CD14-positive monocyte (primary cell): ENCODE results near the gene SLC35F4. TPM values are rescaled to one million over a fixed set of nuclear protein-coding genes. Genes with fewer than 3 reads are reported as not detected.

Experiments used
- DNase-seq, 3 donors: peaks; one replicate each; pipeline ENCODE4 v3.0.0-alpha.2; 2011 to 2022
- H2AFZ ChIP-seq: 2 replicates; pipeline ENCODE4 v1.6.0; 2012; ENCODE audit warnings: mild to moderate bottlenecking, low read depth, low read length, inconsistent platforms; ENCODE audit not compliant: insufficient read depth, poor library complexity, severe bottlenecking
- H3K27ac ChIP-seq, 2 donors: 1 replicate in 1 of 2; 2 replicates in 1 of 2; pipeline ENCODE4 v1.5.1; 2012 to 2013; ENCODE audit warnings: low read length in 2 of 2, control low read depth in 1 of 2, inconsistent platforms in 1 of 2, low read depth in 1 of 2, mild to moderate bottlenecking in 1 of 2
- H3K27me3 ChIP-seq, 2 donors: one replicate each; pipeline versions ENCODE4 v1.6.0 to v1.6.1; 2011 to 2013; ENCODE audit warnings: low read length in 2 of 2; ENCODE audit not compliant: control insufficient read depth in 2 of 2, insufficient read depth in 2 of 2
- H3K36me3 ChIP-seq, 2 donors: replicated peaks in 1 of 2; 1 replicate in 1 of 2; 2 replicates in 1 of 2; pipeline versions ENCODE4 v1.5.1 to v1.6.1; 2012 to 2013; ENCODE audit warnings: low read length in 2 of 2, control low read depth in 1 of 2, inconsistent platforms in 1 of 2, mild to moderate bottlenecking in 1 of 2; ENCODE audit not compliant: insufficient read depth in 2 of 2, control insufficient read depth in 1 of 2
- H3K4me1 ChIP-seq, 2 donors: 1 replicate in 1 of 2; 2 replicates in 1 of 2; pipeline versions ENCODE4 v1.5.1 to v1.6.1; 2012 to 2013; ENCODE audit warnings: low read length in 2 of 2, control low read depth in 1 of 2, inconsistent platforms in 1 of 2, mild to moderate bottlenecking in 1 of 2, moderate library complexity in 1 of 2; ENCODE audit not compliant: insufficient read depth in 2 of 2, control insufficient read depth in 1 of 2
- H3K4me2 ChIP-seq: replicated peaks from 2 replicates; pipeline ENCODE3; 2012; ENCODE audit warnings: low read length, moderate library complexity, mild to moderate bottlenecking; ENCODE audit not compliant: poor library complexity, severe bottlenecking; ENCODE audit errors: extremely low read depth
- H3K4me3 ChIP-seq, 3 experiments: fragments of 200-600 bp in 1 of 3; sonication (generic) in 1 of 3; replicated peaks in 1 of 3; 1 replicate in 2 of 3; 2 replicates in 1 of 3; pipeline ENCODE4 v1.5.1; 2011 to 2013; ENCODE audit warnings: low read length in 3 of 3, mild to moderate bottlenecking in 3 of 3, control low read depth in 2 of 3, low read depth in 2 of 3, inconsistent platforms in 1 of 3, moderate library complexity in 1 of 3
- H3K79me2 ChIP-seq: 2 replicates; pipeline ENCODE4 v1.6.0; 2012; ENCODE audit warnings: mild to moderate bottlenecking, control low read depth, inconsistent platforms, low read length, moderate library complexity; ENCODE audit not compliant: insufficient read depth
- H3K9ac ChIP-seq: 2 replicates; pipeline ENCODE4 v1.6.0; 2017; ENCODE audit warnings: low read length, mild to moderate bottlenecking; ENCODE audit not compliant: insufficient read depth, poor library complexity, severe bottlenecking
- H3K9me3 ChIP-seq, 2 donors: replicated peaks in 1 of 2; 1 replicate in 1 of 2; 2 replicates in 1 of 2; pipeline versions ENCODE4 v1.5.1 to v1.6.1; 2012 to 2013; ENCODE audit warnings: low read length in 2 of 2, control low read depth in 1 of 2; ENCODE audit not compliant: control insufficient read depth in 1 of 2, insufficient read depth in 1 of 2
- H4K20me1 ChIP-seq: 2 replicates; pipeline ENCODE4 v1.6.0; 2012; ENCODE audit warnings: mild to moderate bottlenecking, low read length, control low read depth, moderate library complexity; ENCODE audit not compliant: insufficient read depth
- H3K27ac Mint-ChIP-seq, 7 donors: one replicate each; pipeline ENCODE4 v1.8.0; 2020; ENCODE audit warnings: mild to moderate bottlenecking in 7 of 7, mixed read lengths in 7 of 7, moderate library complexity in 6 of 7, inconsistent platforms in 2 of 7
- H3K27me3 Mint-ChIP-seq, 3 donors: one replicate each; pipeline ENCODE4 v1.8.0; 2021 to 2022; ENCODE audit warnings: low read depth in 3 of 3, mild to moderate bottlenecking in 3 of 3, mixed read lengths in 3 of 3, moderate library complexity in 3 of 3, inconsistent platforms in 1 of 3
- H3K36me3 Mint-ChIP-seq, 2 donors: one replicate each; pipeline ENCODE4 v1.8.0; 2020; ENCODE audit warnings: mixed read lengths in 2 of 2, inconsistent platforms in 1 of 2, mild to moderate bottlenecking in 1 of 2
- H3K4me1 Mint-ChIP-seq: one replicate; pipeline ENCODE4 v1.8.0; 2020; ENCODE audit warnings: mild to moderate bottlenecking, mixed read lengths
- H3K4me3 Mint-ChIP-seq, 2 donors: one replicate each; pipeline ENCODE4 v1.8.0; 2020; ENCODE audit warnings: mild to moderate bottlenecking in 2 of 2, mixed read lengths in 2 of 2, moderate library complexity in 1 of 2
- H3K9me3 Mint-ChIP-seq, 7 donors: one replicate each; pipeline ENCODE4 v1.8.0; 2020 to 2022; ENCODE audit warnings: mixed read lengths in 7 of 7, mild to moderate bottlenecking in 6 of 7, moderate library complexity in 6 of 7, inconsistent platforms in 2 of 7
- WGBS: methylation state at CpG from one replicate; pipeline ENCODE4 v1.1.5; 2013; ENCODE audit warnings: missing lambda C conversion rate; ENCODE audit not compliant: insufficient coverage; 5-methylcytosine and 5-hydroxymethylcytosine counted together
- intact Hi-C, 2 donors: fragments of 100-400 bp; cut with micrococcal nuclease; formaldehyde crosslinking; loops; one replicate each; pipeline versions ENCODE4 v1.15.0 to v1.15.1; 2023
- polyA plus RNA-seq, 3 donors: library from polyadenylated mRNA; depleted of rRNA in 1 of 3; unstranded in 2 of 3; stranded (reverse) in 1 of 3; fragments of 300-500 nt in 2 of 3; fragments of >200 nt in 1 of 3; fragmentation: Illumina TruSeq in 2 of 3; gene quantifications; 1 replicate in 2 of 3; 2 replicates in 1 of 3; pipeline ENCODE4 v1.2.3, GENCODE V29; 2012 to 2021
- TF ChIP-seq, protein P1 (sequence below): fragments of 200-600 bp; IDR thresholded peaks from one replicate; pipeline ENCODE4 v1.8.0; 2022; ENCODE audit warnings: antibody characterized with exemption, mild to moderate bottlenecking

The SLC35F4 gene
- polyA plus RNA-seq, 3 donors = not detected

DNA sequence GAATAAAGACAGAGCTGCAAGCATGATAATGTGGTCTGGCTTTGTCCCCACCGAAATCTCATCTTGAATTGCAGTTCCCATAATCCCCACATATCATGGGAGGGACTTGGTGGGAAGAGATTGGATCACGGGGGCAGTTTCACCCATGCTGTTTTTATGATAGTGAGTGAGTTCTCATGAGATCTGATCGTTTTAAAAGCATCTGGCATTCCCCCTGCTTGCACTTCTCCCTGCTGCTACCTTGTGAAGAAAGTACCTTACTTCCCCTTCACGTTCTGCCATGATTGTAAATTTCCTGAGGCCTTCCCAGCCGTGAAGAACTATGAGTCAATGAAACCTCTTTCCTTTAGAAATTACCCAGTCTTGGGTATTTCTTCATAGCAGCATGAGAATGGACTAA is 158.7 kb downstream of the SLC35F4 start:
- peaks cover 6 to 19% (median 14%) of the 10 kb centered on the region in 7 donors for H3K9me3 Mint-ChIP-seq
- TF ChIP-seq, protein P1, sequence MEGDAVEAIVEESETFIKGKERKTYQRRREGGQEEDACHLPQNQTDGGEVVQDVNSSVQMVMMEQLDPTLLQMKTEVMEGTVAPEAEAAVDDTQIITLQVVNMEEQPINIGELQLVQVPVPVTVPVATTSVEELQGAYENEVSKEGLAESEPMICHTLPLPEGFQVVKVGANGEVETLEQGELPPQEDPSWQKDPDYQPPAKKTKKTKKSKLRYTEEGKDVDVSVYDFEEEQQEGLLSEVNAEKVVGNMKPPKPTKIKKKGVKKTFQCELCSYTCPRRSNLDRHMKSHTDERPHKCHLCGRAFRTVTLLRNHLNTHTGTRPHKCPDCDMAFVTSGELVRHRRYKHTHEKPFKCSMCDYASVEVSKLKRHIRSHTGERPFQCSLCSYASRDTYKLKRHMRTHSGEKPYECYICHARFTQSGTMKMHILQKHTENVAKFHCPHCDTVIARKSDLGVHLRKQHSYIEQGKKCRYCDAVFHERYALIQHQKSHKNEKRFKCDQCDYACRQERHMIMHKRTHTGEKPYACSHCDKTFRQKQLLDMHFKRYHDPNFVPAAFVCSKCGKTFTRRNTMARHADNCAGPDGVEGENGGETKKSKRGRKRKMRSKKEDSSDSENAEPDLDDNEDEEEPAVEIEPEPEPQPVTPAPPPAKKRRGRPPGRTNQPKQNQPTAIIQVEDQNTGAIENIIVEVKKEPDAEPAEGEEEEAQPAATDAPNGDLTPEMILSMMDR = no peak
- intact Hi-C loops = no loop called here
- Histone ChIP-seq H3K27ac (no peak overlapping the region), H3K4me2 (no peak overlapping the region), H3K9me3 (peaks cover 14 to 15% of the 10 kb centered on the region in 2 donors), H3K36me3 (no peaks in the 10 kb centered on the region), H3K9ac (no peak overlapping the region), H3K27me3 (no peaks in the 10 kb centered on the region), H3K79me2 (no peaks in the 10 kb centered on the region), H2AFZ (no peak overlapping the region), H4K20me1 (no peaks in the 10 kb centered on the region), H3K4me3 (no peak overlapping the region), H3K4me1 (no peaks in the 10 kb centered on the region)
- DNase-seq = no peak
- no peaks in the 10 kb centered on the region for H3K36me3 Mint-ChIP-seq
- 57% methylated on average over 1 of the region's 5 CpGs for WGBS
- no peaks in the 10 kb centered on the region for H3K4me1 Mint-ChIP-seq
- H3K4me3 Mint-ChIP-seq = no peak overlapping the region
- H3K27ac Mint-ChIP-seq = no peak overlapping the region
- H3K27me3 Mint-ChIP-seq = no peaks in the 10 kb centered on the region

DNA sequence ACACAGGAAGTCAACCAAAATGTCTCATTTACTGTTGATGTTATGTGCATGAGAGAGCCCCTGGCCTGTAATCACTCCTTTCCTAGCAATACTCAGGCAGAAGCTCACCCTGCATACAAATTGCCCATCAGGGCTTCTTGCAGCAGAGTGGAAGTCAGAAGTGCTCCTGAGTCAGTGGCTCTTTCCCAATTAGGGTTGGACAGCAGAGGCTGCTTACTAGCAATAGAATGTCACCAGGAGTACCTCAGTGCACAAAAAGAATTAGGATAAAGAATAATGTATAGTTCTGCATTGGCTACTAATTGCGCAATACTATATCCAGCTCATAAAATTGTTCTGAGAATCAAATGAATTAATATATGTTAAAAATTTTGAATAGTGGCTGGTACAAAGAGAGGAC is 161.1 kb downstream of the SLC35F4 start:
- no peaks in the 10 kb centered on the region for H3K27me3 Mint-ChIP-seq
- WGBS = no CpG with 5 or more reads among the region's 1 CpG

More for the DNA sequence above, 161.1 kb downstream of the SLC35F4 start:
- H3K4me2 ChIP-seq = no peak overlapping the region
- DNase-seq = no peak
- H3K4me3 Mint-ChIP-seq = no peak overlapping the region
- no peaks in the 10 kb centered on the region for H3K36me3 Mint-ChIP-seq
- no peak overlapping the region for H3K4me3 ChIP-seq
- no peaks in the 10 kb centered on the region for H3K79me2 ChIP-seq
- H3K27me3 ChIP-seq = no peaks in the 10 kb centered on the region
- H3K9ac ChIP-seq = no peak overlapping the region
- H3K27ac Mint-ChIP-seq = no peak overlapping the region
- no peaks in the 10 kb centered on the region for H3K4me1 Mint-ChIP-seq
- H3K27ac ChIP-seq = no peak overlapping the region
- intact Hi-C loops = no loop called here
- no peaks in the 10 kb centered on the region for H3K4me1 ChIP-seq
- H3K9me3 ChIP-seq = peaks cover 5 to 8% of the 10 kb centered on the region in 2 donors
- H4K20me1 ChIP-seq = no peaks in the 10 kb centered on the region
- no peak overlapping the region for H2AFZ ChIP-seq
- TF ChIP-seq, protein P1 = no peak
- no peaks in the 10 kb centered on the region for H3K36me3 ChIP-seq
- H3K9me3 Mint-ChIP-seq = peaks cover 3 to 10% (median 6%) of the 10 kb centered on the region in 7 donors
